ENCODE measurements around the gene ZNF557.

ZNF557 gene

GRCh38 chr19:7125221-7125620 is 55.7 kb downstream of the ZNF557 start:
- TF ChIP-seq POLR2AphosphoS5 (IDR thresholded peaks at IDR 0.05; ENCODE audit: low read depth, low read length) (no peak), TAF1 (IDR thresholded peaks at IDR 0.05; ENCODE audit: low read depth, low read length) (no peak), POLR2A (IDR thresholded peaks at IDR 0.05; ENCODE audit: low read depth, low read length) (no peak), POU2F2 (IDR thresholded peaks at IDR 0.05; ENCODE audit: low read depth, low read length) (no peak), SPI1 (IDR thresholded peaks at IDR 0.05; ENCODE audit: low read depth, low read length) (no peak), PAX5 (IDR thresholded peaks at IDR 0.05; ENCODE audit: insufficient read depth, low read length, severe bottlenecking) (no peak)
- DNase-seq (ENCODE audit: insufficient read length, low spot score) (no peak), FAIRE-seq (no peak)

DNA sequence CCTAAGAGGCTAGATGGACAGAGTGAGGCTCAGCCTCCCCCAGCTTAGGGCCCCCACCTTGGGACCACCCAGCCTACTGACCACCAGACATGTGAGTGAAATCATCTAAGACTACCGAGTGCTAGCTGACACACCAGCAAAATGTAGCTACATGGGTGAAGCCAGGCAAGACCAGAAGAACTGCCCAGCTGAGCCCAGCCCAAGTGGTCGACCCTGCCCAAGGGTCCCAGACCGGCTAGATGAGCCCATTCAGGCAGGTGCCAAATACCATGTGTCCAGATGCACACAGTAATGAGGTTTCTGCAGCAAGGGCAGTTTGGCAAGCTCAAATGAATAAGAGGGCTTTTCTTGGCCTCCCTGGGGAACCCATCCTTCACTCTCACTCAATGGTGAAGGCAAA is 56.6 kb downstream of the ZNF557 start:
- DNase-seq (ENCODE audit: insufficient read length, low spot score) = no peak
- FAIRE-seq = no peak
- no peak for TF ChIP-seq PAX5 (IDR thresholded peaks at IDR 0.05; ENCODE audit: insufficient read depth, low read length, severe bottlenecking)
- TF ChIP-seq POU2F2 (IDR thresholded peaks at IDR 0.05; ENCODE audit: low read depth, low read length) = no peak
- no peak for TF ChIP-seq SPI1 (IDR thresholded peaks at IDR 0.05; ENCODE audit: low read depth, low read length)
- no peak for TF ChIP-seq TAF1 (IDR thresholded peaks at IDR 0.05; ENCODE audit: low read depth, low read length)
- no peak for TF ChIP-seq POLR2A (IDR thresholded peaks at IDR 0.05; ENCODE audit: low read depth, low read length)
- no peak for TF ChIP-seq POLR2AphosphoS5 (IDR thresholded peaks at IDR 0.05; ENCODE audit: low read depth, low read length)

DNA sequence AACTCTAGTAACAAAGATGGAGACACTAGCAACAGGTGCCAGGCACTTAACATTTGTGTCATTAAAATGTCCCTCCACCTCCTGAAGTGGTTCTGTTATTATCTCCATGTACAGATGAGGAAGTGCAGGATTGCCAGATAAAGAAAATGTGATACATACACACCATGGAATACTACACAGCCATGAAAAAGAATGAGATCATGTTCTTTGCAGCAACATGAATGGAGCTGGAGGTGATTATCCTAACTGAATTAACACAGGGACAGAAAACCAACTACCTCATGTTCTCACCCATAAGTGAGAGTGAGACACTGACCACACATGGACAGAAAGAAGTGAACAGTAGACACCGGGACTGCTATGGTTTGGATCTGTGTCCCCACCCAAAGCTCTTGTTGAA is 60.5 kb downstream of the ZNF557 start:
- peak; percentile 77 for FAIRE-seq
- TF ChIP-seq POLR2A (IDR thresholded peaks at IDR 0.05; ENCODE audit: low read depth, low read length) = no peak
- TF ChIP-seq SPI1 (IDR thresholded peaks at IDR 0.05; ENCODE audit: low read depth, low read length) = no peak
- no peak for TF ChIP-seq TAF1 (IDR thresholded peaks at IDR 0.05; ENCODE audit: low read depth, low read length)
- no peak for TF ChIP-seq PAX5 (IDR thresholded peaks at IDR 0.05; ENCODE audit: insufficient read depth, low read length, severe bottlenecking)
- TF ChIP-seq POU2F2 (IDR thresholded peaks at IDR 0.05; ENCODE audit: low read depth, low read length) = no peak
- no peak for TF ChIP-seq POLR2AphosphoS5 (IDR thresholded peaks at IDR 0.05; ENCODE audit: low read depth, low read length)
- DNase-seq (ENCODE audit: insufficient read length, low spot score) = no peak

GRCh38 chr19:7132054-7132453 is 62.6 kb downstream of the ZNF557 start:
- FAIRE-seq (no peak), DNase-seq (ENCODE audit: insufficient read length, low spot score) (no peak)
- TF ChIP-seq TAF1 (IDR thresholded peaks at IDR 0.05; ENCODE audit: low read depth, low read length) = no peak
- no peak for TF ChIP-seq POU2F2 (IDR thresholded peaks at IDR 0.05; ENCODE audit: low read depth, low read length)
- no peak for TF ChIP-seq SPI1 (IDR thresholded peaks at IDR 0.05; ENCODE audit: low read depth, low read length)
- no peak for TF ChIP-seq POLR2A (IDR thresholded peaks at IDR 0.05; ENCODE audit: low read depth, low read length)
- no peak for TF ChIP-seq PAX5 (IDR thresholded peaks at IDR 0.05; ENCODE audit: insufficient read depth, low read length, severe bottlenecking)
- no peak for TF ChIP-seq POLR2AphosphoS5 (IDR thresholded peaks at IDR 0.05; ENCODE audit: low read depth, low read length)

DNA sequence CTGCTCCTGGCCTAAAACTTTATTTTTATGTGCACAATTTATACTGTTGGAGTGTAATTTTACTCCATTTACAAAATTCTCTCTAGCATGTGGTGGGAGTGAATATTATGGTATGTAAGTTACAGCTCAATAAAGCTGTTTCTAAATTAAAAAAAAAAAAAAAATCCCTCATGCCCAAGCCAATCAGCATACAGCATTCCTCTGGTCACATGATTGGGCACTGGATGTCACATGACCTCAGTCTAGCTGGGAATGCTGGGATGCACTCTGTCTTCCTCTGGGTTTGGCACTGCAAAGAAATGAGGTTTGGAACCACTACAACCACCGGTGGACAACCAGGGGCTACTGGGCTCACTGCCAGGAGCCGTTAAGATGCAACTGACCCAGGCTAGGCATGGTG is 67.6 kb downstream of the ZNF557 start:
- TF ChIP-seq SPI1 (IDR thresholded peaks at IDR 0.05; ENCODE audit: low read depth, low read length) = no peak
- TF ChIP-seq POLR2AphosphoS5 (IDR thresholded peaks at IDR 0.05; ENCODE audit: low read depth, low read length) = no peak
- no peak for TF ChIP-seq POLR2A (IDR thresholded peaks at IDR 0.05; ENCODE audit: low read depth, low read length)
- TF ChIP-seq PAX5 (IDR thresholded peaks at IDR 0.05; ENCODE audit: insufficient read depth, low read length, severe bottlenecking) = no peak
- TF ChIP-seq TAF1 (IDR thresholded peaks at IDR 0.05; ENCODE audit: low read depth, low read length) = no peak
- no peak for TF ChIP-seq POU2F2 (IDR thresholded peaks at IDR 0.05; ENCODE audit: low read depth, low read length)
- no peak for FAIRE-seq
- no peak for DNase-seq (ENCODE audit: insufficient read length, low spot score)
